Lower lobe of right lung (tissue), 2 donors: ENCODE measurements around the gene PIKFYVE. TPM values are rescaled to one million over a fixed set of nuclear protein-coding genes. Genes with fewer than 3 reads are reported as not detected.
"Not testable (repeated sequence)": the region's sequence is repeated elsewhere in the genome, so short reads cannot be mapped to it uniquely, and the experiment has no call there.

Experiments used
- ATAC-seq, 2 donors: fragments of 200-7000 bp; cut with Tn5 transposase; one replicate each; pipeline ENCODE4 v1.9.1; 2020 to 2022; ENCODE audit warnings: mild to moderate bottlenecking in 2 of 2, moderate library complexity in 2 of 2
- DNase-seq: peaks from one replicate; pipeline ENCODE4 v3.0.0-alpha.2; 2020
- H3K27ac ChIP-seq: fragments of 200-600 bp; one replicate; pipeline ENCODE4 v1.8.0; 2022
- H3K27me3 ChIP-seq: fragments of 200-600 bp; one replicate; pipeline ENCODE4 v1.8.0; 2022; ENCODE audit warnings: low read depth
- H3K36me3 ChIP-seq: fragments of 200-600 bp; one replicate; pipeline ENCODE4 v1.8.0; 2022; ENCODE audit warnings: mild to moderate bottlenecking
- H3K4me1 ChIP-seq: fragments of 200-600 bp; one replicate; pipeline ENCODE4 v1.8.0; 2022
- H3K4me3 ChIP-seq: fragments of 200-600 bp; one replicate; pipeline ENCODE4 v1.8.0; 2022; ENCODE audit warnings: mild to moderate bottlenecking
- H3K9me3 ChIP-seq: fragments of 200-600 bp; one replicate; pipeline ENCODE4 v1.8.0; 2022
- intact Hi-C: fragments of 100-400 bp; cut with DNase I; formaldehyde crosslinking; loops from one replicate; pipeline ENCODE4 v1.11.0; 2022
- total RNA-seq: library from RNA; stranded (reverse); fragmentation: NEBNext Ultra II Directional; extraction: Animal tissue kit (Norgen Biotek cat#: 25700); gene quantifications from one replicate; pipeline ENCODE4 v1.2.1, GENCODE V29; 2021
- TF ChIP-seq, protein P1 (sequence below): fragments of 200-600 bp; IDR thresholded peaks from one replicate; pipeline ENCODE4 v1.8.0; 2022; ENCODE audit warnings: antibody characterized with exemption, mild to moderate bottlenecking
- donor health status: DM: no; HTN: yes; CAD: no; lungs with severe emphysema.

PIKFYVE gene
- total RNA-seq, 1 donor from 2014 or later: 27.8 TPM

- DNase-seq: no peak
These were observed 109.5 kb downstream of the PIKFYVE start for GRCh38 chr2:208375491-208376068.

DNA sequence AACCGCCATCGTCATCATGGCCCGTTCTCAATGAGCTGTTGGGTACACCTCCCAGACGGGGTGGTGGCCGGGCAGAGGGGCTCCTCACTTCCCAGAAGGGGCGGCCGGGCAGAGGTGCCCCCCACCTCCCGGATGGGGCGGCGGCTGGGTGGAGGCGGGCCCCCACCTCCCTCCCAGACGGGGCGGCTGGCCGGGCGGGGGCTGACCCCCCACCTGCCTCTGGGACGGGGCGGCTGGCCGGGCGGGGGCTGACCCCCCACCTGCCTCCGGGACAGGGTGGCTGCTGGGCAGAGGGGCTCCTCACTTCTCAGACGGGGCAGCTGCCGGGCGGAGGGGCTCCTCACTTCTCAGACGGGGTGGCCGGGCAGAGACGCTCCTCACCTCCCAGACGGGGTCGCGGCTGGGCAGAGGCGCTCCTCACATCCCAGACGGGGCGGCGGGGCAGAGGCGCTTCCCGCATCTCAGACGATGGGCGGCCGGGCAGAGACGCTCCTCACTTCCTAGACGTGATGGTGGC lies 111.3 kb downstream of the PIKFYVE start:
- H3K4me3 ChIP-seq, H3K36me3 ChIP-seq, H3K9me3 ChIP-seq, H3K27ac ChIP-seq, H3K4me1 ChIP-seq, H3K27me3 ChIP-seq, intact Hi-C loops, ATAC-seq, DNase-seq: not testable (repeated sequence)

More at GRCh38 chr2:208375491-208376068, 109.5 kb downstream of the PIKFYVE start:
- no peaks in the 10 kb centered on the region for H3K36me3 ChIP-seq
- no peak overlapping the region for H3K4me3 ChIP-seq
- no peaks in the 10 kb centered on the region for H3K4me1 ChIP-seq
- no peak overlapping the region for H3K27ac ChIP-seq
- H3K27me3 ChIP-seq: no peaks in the 10 kb centered on the region
- intact Hi-C loops: no loop called here
- H3K9me3 ChIP-seq: no peaks in the 10 kb centered on the region
- TF ChIP-seq, protein P1, sequence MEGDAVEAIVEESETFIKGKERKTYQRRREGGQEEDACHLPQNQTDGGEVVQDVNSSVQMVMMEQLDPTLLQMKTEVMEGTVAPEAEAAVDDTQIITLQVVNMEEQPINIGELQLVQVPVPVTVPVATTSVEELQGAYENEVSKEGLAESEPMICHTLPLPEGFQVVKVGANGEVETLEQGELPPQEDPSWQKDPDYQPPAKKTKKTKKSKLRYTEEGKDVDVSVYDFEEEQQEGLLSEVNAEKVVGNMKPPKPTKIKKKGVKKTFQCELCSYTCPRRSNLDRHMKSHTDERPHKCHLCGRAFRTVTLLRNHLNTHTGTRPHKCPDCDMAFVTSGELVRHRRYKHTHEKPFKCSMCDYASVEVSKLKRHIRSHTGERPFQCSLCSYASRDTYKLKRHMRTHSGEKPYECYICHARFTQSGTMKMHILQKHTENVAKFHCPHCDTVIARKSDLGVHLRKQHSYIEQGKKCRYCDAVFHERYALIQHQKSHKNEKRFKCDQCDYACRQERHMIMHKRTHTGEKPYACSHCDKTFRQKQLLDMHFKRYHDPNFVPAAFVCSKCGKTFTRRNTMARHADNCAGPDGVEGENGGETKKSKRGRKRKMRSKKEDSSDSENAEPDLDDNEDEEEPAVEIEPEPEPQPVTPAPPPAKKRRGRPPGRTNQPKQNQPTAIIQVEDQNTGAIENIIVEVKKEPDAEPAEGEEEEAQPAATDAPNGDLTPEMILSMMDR: no peak
- ATAC-seq: no peak

DNA sequence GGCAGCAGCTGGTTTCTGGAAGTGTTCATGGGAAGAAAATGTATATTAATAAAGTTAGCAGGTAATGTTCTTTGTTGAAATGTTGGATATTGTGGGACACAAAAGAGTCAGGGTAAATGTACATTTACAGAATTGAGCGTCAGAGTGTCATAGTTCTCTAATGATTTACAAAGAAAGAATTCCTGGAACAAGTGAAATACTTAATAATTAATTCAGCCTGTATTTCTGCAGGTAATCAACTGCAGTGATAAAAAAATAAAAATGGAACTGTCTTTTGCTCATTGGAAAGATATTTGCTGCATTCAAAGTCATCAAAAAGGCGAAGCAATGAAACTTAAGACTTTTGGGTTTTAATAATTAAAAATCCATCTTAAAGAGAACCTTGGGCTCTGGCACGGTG lies 113.1 kb downstream of the PIKFYVE start:
- Histone ChIP-seq H3K4me1 (no peaks in the 10 kb centered on the region), H3K4me3 (no peak overlapping the region), H3K36me3 (no peaks in the 10 kb centered on the region), H3K9me3 (no peaks in the 10 kb centered on the region), H3K27me3 (no peaks in the 10 kb centered on the region), H3K27ac (no peak overlapping the region)
- TF ChIP-seq, protein P1: no peak
- intact Hi-C loops: no loop called here
- DNase-seq: no peak
- ATAC-seq: no peak

GRCh38 chr2:208384637-208385036 lies 118.6 kb downstream of the PIKFYVE start:
- TF ChIP-seq, protein P1: no peak
- no peaks in the 10 kb centered on the region for H3K4me1 ChIP-seq
- no peak for DNase-seq
- no peaks in the 10 kb centered on the region for H3K27me3 ChIP-seq
- no peaks in the 10 kb centered on the region for H3K9me3 ChIP-seq
- intact Hi-C loops: no loop called here
- H3K36me3 ChIP-seq: no peaks in the 10 kb centered on the region
- ATAC-seq: no peak
- H3K4me3 ChIP-seq: no peak overlapping the region
- H3K27ac ChIP-seq: no peak overlapping the region

- Histone ChIP-seq H3K4me3 (no peak overlapping the region), H3K27ac (no peak overlapping the region), H3K4me1 (no peaks in the 10 kb centered on the region), H3K9me3 (no peaks in the 10 kb centered on the region), H3K27me3 (no peaks in the 10 kb centered on the region), H3K36me3 (no peaks in the 10 kb centered on the region)
- TF ChIP-seq, protein P1: no peak
- ATAC-seq: peak in 1 of 2 donors; percentile 56
- DNase-seq: no peak
- intact Hi-C loops: no loop called here
These were observed 120.5 kb downstream of the PIKFYVE start for GRCh38 chr2:208386541-208386940.

DNA sequence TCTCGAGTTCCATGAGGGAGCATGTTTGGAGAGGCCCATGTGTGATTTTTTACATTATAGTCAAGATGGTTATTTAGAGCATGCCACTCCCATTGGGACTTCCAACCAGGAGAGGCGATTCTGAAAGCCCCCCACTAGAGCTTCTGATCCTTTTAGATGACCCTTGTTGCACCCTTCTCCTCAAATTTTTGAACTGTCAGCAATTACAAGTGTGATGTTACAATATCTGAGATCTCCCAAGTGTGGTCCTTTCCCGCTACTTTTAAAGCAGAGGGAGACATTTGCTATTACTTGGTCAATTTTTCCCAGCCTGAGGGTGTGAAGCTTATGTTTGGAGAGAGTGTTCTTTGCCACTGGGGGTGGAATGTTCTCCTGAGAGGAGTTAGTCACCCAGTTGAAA lies 123.9 kb downstream of the PIKFYVE start:
- DNase-seq (no peak), ATAC-seq (no peak)
- Histone ChIP-seq H3K36me3 (no peaks in the 10 kb centered on the region), H3K27ac (no peak overlapping the region), H3K9me3 (peaks cover 9% of the 10 kb centered on the region), H3K27me3 (no peaks in the 10 kb centered on the region), H3K4me3 (no peak overlapping the region), H3K4me1 (no peaks in the 10 kb centered on the region)
- intact Hi-C loops: no loop called here
- TF ChIP-seq, protein P1: no peak
